IPS-20b (cell line): Measurements from ENCODE around the gene NXT1.

Source experiments
- H3K27ac ChIP-seq: one replicate; pipeline ENCODE4 v1.5.1; 2013; ENCODE audit warnings: low read length
- H3K27me3 ChIP-seq: 2 replicates; pipeline ENCODE4 v1.6.1; 2013; ENCODE audit warnings: mild to moderate bottlenecking, low read length, inconsistent platforms; ENCODE audit not compliant: insufficient read depth
- H3K36me3 ChIP-seq: 2 replicates; pipeline ENCODE4 v1.6.1; 2013; ENCODE audit warnings: low read depth, mild to moderate bottlenecking, inconsistent platforms, low read length, moderate library complexity; ENCODE audit not compliant: insufficient read depth
- H3K4me1 ChIP-seq: 2 replicates; pipeline ENCODE4 v1.6.1; 2013; ENCODE audit warnings: mild to moderate bottlenecking, control low read depth, inconsistent platforms, low read length, moderate library complexity; ENCODE audit not compliant: insufficient read depth
- H3K4me3 ChIP-seq: 2 replicates; pipeline ENCODE4 v1.5.1; 2013; ENCODE audit warnings: mild to moderate bottlenecking, low read length, inconsistent platforms
- H3K9ac ChIP-seq: 2 replicates; pipeline ENCODE4 v1.6.1; 2013; ENCODE audit warnings: low read depth, mild to moderate bottlenecking, inconsistent platforms, low read length, moderate library complexity
- H3K9me3 ChIP-seq: 2 replicates; pipeline ENCODE4 v1.6.1; 2013; ENCODE audit warnings: mild to moderate bottlenecking, low read depth, low read length, inconsistent platforms; ENCODE audit not compliant: insufficient read depth

The NXT1 gene

GRCh38 chr20:23397961-23398360 is 47.4 kb downstream of the NXT1 start:
- H3K27ac ChIP-seq, result no peak overlapping the region
- H3K9ac ChIP-seq, result peak overlapping the region; percentile 16; the same call in 1 of the 2 replicates
- H3K4me3 ChIP-seq, result no peak overlapping the region
- H3K4me1 ChIP-seq, result no peaks in the 10 kb centered on the region
- peaks cover 53% of the 10 kb centered on the region for H3K36me3 ChIP-seq
- H3K9me3 ChIP-seq, result no peaks in the 10 kb centered on the region
- no peaks in the 10 kb centered on the region for H3K27me3 ChIP-seq

GRCh38 chr20:23399568-23400241 is 49.1 kb downstream of the NXT1 start:
- no peak overlapping the region for H3K9ac ChIP-seq
- no peaks in the 10 kb centered on the region for H3K4me1 ChIP-seq
- no peaks in the 10 kb centered on the region for H3K9me3 ChIP-seq
- H3K36me3 ChIP-seq, result peaks cover 35% of the 10 kb centered on the region
- H3K27ac ChIP-seq, result no peak overlapping the region
- no peaks in the 10 kb centered on the region for H3K27me3 ChIP-seq
- H3K4me3 ChIP-seq, result no peak overlapping the region

- Histone ChIP-seq H3K9me3 (no peaks in the 10 kb centered on the region), H3K9ac (no peak overlapping the region), H3K36me3 (peaks cover 26% of the 10 kb centered on the region; the same call in 1 of the 2 replicates), H3K27ac (no peak overlapping the region), H3K4me1 (no peaks in the 10 kb centered on the region), H3K27me3 (no peaks in the 10 kb centered on the region), H3K4me3 (no peak overlapping the region)
These were observed 50.5 kb downstream of the NXT1 start for GRCh38 chr20:23401051-23401450.

- H3K9ac ChIP-seq, result no peak overlapping the region
- no peak overlapping the region for H3K27ac ChIP-seq
- H3K4me3 ChIP-seq, result no peak overlapping the region
- H3K27me3 ChIP-seq, result no peaks in the 10 kb centered on the region
- H3K4me1 ChIP-seq, result no peaks in the 10 kb centered on the region
- no peaks in the 10 kb centered on the region for H3K9me3 ChIP-seq
- 0 out of 2 replicates have a peak, but pooled peaks cover 13% of the 10 kb centered on the region for H3K36me3 ChIP-seq
These were observed 53.2 kb downstream of the NXT1 start for GRCh38 chr20:23403751-23404150.

GRCh38 chr20:23404196-23404595 is 53.6 kb downstream of the NXT1 start:
- Histone ChIP-seq H3K4me1 (no peaks in the 10 kb centered on the region), H3K9ac (no peak overlapping the region), H3K27me3 (no peaks in the 10 kb centered on the region), H3K36me3 (0 out of 2 replicates have a peak, but pooled peaks cover 13% of the 10 kb centered on the region), H3K4me3 (no peak overlapping the region), H3K9me3 (no peaks in the 10 kb centered on the region), H3K27ac (no peak overlapping the region)
